ENCODE data around the gene KCNQ1. TPM values are rescaled to one million over a fixed set of nuclear protein-coding genes. Genes with fewer than 3 reads are reported as not detected.

KCNQ1 gene
- total RNA-seq, 4 donors from 2014 or later, result 5.6 to 46.8 (median 24.6) TPM

GRCh38 chr11:2569731-2570210, 125.0 kb downstream of the KCNQ1 start:
- intact Hi-C loops (cut with DNase I; ENCODE audit: low total_unique reads) (no loop called here), in situ Hi-C loops (cut with MboI; ENCODE audit: low pct_ligation_motif_present in 1 of 4, low pct_unique_long_range_greater_than_20kb in 1 of 4, low sequenced_read_pairs in 3 of 4) (no loop called here)
- Histone ChIP-seq H3K4me3 (no peak overlapping the region), H3K27me3 (no peaks in the 10 kb centered on the region), H3K27ac (no peak overlapping the region), H3K9me3 (no peaks in the 10 kb centered on the region), H3K4me1 (peaks cover 0 to 17% (median 12%) of the 10 kb centered on the region in 4 donors), H3K36me3 (no peaks in the 10 kb centered on the region)
- WGBS, 2 donors (ENCODE audit: low coverage in 1 of 2), result 90% methylated on average over 6 of the region's 10 CpGs; no CpG with 5 or more reads in 1 of the 2 donors
- TF ChIP-seq EP300 (IDR thresholded peaks at IDR 0.05; ENCODE audit: low read depth) (no peak), POLR2A (IDR thresholded peaks at IDR 0.05) (no peak), POLR2AphosphoS5 (IDR thresholded peaks at IDR 0.05) (no peak), CTCF (IDR thresholded peaks at IDR 0.05) (no peak)
- no peak for DNase-seq

- 97% methylated on average over 23 of the region's 26 CpGs; no CpG with 5 or more reads in 1 of the 2 donors for WGBS, 2 donors (ENCODE audit: low coverage in 1 of 2)
- H3K9me3 ChIP-seq, result no peaks in the 10 kb centered on the region
- no peak overlapping the region for H3K27ac ChIP-seq
- H3K36me3 ChIP-seq, result no peaks in the 10 kb centered on the region
- TF ChIP-seq POLR2A (IDR thresholded peaks at IDR 0.05) (no peak), EP300 (IDR thresholded peaks at IDR 0.05; ENCODE audit: low read depth) (no peak), CTCF (IDR thresholded peaks at IDR 0.05) (no peak), POLR2AphosphoS5 (IDR thresholded peaks at IDR 0.05) (no peak)
- H3K4me1 ChIP-seq, result peaks cover 3 to 22% (median 18%) of the 10 kb centered on the region in 4 donors
- in situ Hi-C loops (cut with MboI; ENCODE audit: low pct_ligation_motif_present in 1 of 4, low pct_unique_long_range_greater_than_20kb in 1 of 4, low sequenced_read_pairs in 3 of 4), result no loop called here
- DNase-seq, result no peak
- H3K27me3 ChIP-seq, result no peaks in the 10 kb centered on the region
- no peak overlapping the region for H3K4me3 ChIP-seq
- intact Hi-C loops (cut with DNase I; ENCODE audit: low total_unique reads), result no loop called here
Measured at GRCh38 chr11:2570211-2570811, 125.5 kb downstream of the KCNQ1 start.

- H3K9me3 ChIP-seq, result no peaks in the 10 kb centered on the region
- intact Hi-C loops (cut with DNase I; ENCODE audit: low total_unique reads) (no loop called here), in situ Hi-C loops (cut with MboI; ENCODE audit: low pct_ligation_motif_present in 1 of 4, low pct_unique_long_range_greater_than_20kb in 1 of 4, low sequenced_read_pairs in 3 of 4) (no loop called here)
Measured at GRCh38 chr11:2570841-2571597, 126.2 kb downstream of the KCNQ1 start.

GRCh38 chr11:2571598-2572281, 126.9 kb downstream of the KCNQ1 start:
- H3K36me3 ChIP-seq, result no peaks in the 10 kb centered on the region
- no peak for TF ChIP-seq EP300 (IDR thresholded peaks at IDR 0.05; ENCODE audit: low read depth)
- TF ChIP-seq POLR2AphosphoS5 (IDR thresholded peaks at IDR 0.05), result no peak
- no peak for TF ChIP-seq CTCF (IDR thresholded peaks at IDR 0.05)
- no peak for TF ChIP-seq POLR2A (IDR thresholded peaks at IDR 0.05)

More at GRCh38 chr11:2570841-2571597, 126.2 kb downstream of the KCNQ1 start:
- H3K4me1 ChIP-seq, result peaks cover 5 to 26% (median 19%) of the 10 kb centered on the region in 4 donors
- H3K27ac ChIP-seq, result no peak overlapping the region
- no peak overlapping the region for H3K4me3 ChIP-seq
- DNase-seq, result no peak
- no peak for TF ChIP-seq POLR2A (IDR thresholded peaks at IDR 0.05)
- WGBS, 2 donors (ENCODE audit: low coverage in 1 of 2), result 95% methylated on average over 25 of the region's 25 CpGs; no CpG with 5 or more reads in 1 of the 2 donors
- H3K36me3 ChIP-seq, result no peaks in the 10 kb centered on the region
- H3K27me3 ChIP-seq, result no peaks in the 10 kb centered on the region

More at GRCh38 chr11:2571598-2572281, 126.9 kb downstream of the KCNQ1 start:
- Histone ChIP-seq H3K27me3 (no peaks in the 10 kb centered on the region), H3K4me1 (peaks cover 5 to 19% (median 13%) of the 10 kb centered on the region in 4 donors), H3K9me3 (no peaks in the 10 kb centered on the region), H3K27ac (no peak overlapping the region), H3K4me3 (no peak overlapping the region)
- DNase-seq, result no peak
- intact Hi-C loops (cut with DNase I; ENCODE audit: low total_unique reads) (no loop called here), in situ Hi-C loops (cut with MboI; ENCODE audit: low pct_ligation_motif_present in 1 of 4, low pct_unique_long_range_greater_than_20kb in 1 of 4, low sequenced_read_pairs in 3 of 4) (no loop called here)
- 96% methylated on average over 23 of the region's 23 CpGs; no CpG with 5 or more reads in 1 of the 2 donors for WGBS, 2 donors (ENCODE audit: low coverage in 1 of 2)
